NT2/D1 (cell line): ENCODE measurements around the gene ADAM15.

Experiments
- DNase-seq: peaks from one replicate; pipeline ENCODE4 v3.0.0-alpha.2; 2011; ENCODE audit warnings: low read depth, low spot score
- H3K27me3 ChIP-seq: 2 replicates; pipeline ENCODE4 v1.6.0; 2011; ENCODE audit warnings: mild to moderate bottlenecking; ENCODE audit not compliant: insufficient read length, insufficient read depth
- H3K36me3 ChIP-seq: 2 replicates; pipeline ENCODE4 v1.6.1; 2011; ENCODE audit warnings: mild to moderate bottlenecking, low read length, mixed read lengths; ENCODE audit not compliant: insufficient read depth, insufficient read length
- H3K4me1 ChIP-seq: 2 replicates; pipeline ENCODE4 v1.5.1; 2011; ENCODE audit not compliant: insufficient read depth, insufficient read length
- H3K4me3 ChIP-seq: 2 replicates; pipeline ENCODE4 v1.5.1; 2011; ENCODE audit warnings: low read depth; ENCODE audit not compliant: insufficient read length
- H3K9ac ChIP-seq: 2 replicates; pipeline ENCODE4 v1.6.0; 2011; ENCODE audit warnings: low read depth; ENCODE audit not compliant: insufficient read length
- H3K9me3 ChIP-seq: 2 replicates; pipeline ENCODE4 v1.5.1; 2011; ENCODE audit warnings: mild to moderate bottlenecking, low read length; ENCODE audit not compliant: insufficient read depth
- SUZ12 ChIP-seq: IDR thresholded peaks from 2 replicates; pipeline ENCODE4 v1.6.1; 2011; ENCODE audit not compliant: insufficient read length, insufficient read depth; ENCODE audit errors: extremely low read depth
- YY1 ChIP-seq: IDR thresholded peaks from 2 replicates; pipeline ENCODE4 v1.6.1; 2011; ENCODE audit not compliant: insufficient read length, insufficient read depth
- ZNF274 ChIP-seq: IDR thresholded peaks from 2 replicates; pipeline ENCODE4 v1.6.1; 2011; ENCODE audit warnings: mild to moderate bottlenecking, low read depth, low read length

The ADAM15 gene

DNA sequence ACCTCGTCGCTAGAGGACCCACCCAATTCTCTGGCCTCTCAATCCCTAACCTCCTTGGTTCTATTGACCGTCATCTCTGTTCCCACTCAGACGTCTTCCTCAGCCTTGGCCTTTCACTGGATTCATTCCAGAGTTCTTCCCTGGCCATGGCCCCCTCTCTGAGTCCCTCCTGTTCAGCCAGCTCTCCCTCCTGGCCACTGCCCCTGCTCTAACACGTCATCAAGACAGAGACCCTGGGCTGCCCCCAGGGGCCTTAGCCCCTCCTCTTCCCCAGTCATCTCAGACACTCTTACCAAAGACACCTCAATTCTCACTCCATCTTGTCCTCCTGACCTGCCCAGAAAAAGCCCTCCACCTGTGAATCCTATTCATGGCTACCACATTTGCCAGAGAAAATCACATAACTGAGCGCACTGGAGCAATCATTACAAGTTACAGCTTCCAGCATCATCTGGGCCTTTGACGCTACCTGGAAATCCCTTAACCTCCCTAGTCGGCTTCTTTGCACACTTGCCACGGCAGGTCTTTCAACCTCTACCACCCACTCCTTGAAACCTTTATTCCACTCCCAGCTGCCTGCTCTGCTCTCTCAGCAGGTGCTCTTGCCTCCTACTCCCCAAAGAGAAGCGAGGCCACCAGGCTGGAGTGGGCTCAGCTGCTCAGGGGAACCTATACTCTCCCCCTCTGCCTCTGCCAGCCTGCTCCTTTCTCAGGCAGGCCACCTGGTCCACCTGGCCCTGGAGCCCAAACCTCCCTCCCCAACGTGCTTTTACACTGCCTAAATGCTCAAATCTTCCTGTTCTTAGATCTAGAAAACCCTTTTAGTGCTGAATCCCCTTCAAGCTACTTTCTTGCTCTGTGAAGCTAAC lies 31.5 kb upstream of the ADAM15 start:
- no peak for DNase-seq
- H3K27me3 ChIP-seq, result no peaks in the 10 kb centered on the region
- no peak overlapping the region for H3K4me3 ChIP-seq
- TF ChIP-seq ZNF274, result no peak
- no peak for TF ChIP-seq SUZ12
- no peak for TF ChIP-seq YY1
- H3K36me3 ChIP-seq, result peaks cover 22% of the 10 kb centered on the region
- H3K9ac ChIP-seq, result no peak overlapping the region
- H3K9me3 ChIP-seq, result peaks cover 66% of the 10 kb centered on the region; the same call in 1 of the 2 replicates
- H3K4me1 ChIP-seq, result peaks cover 7% of the 10 kb centered on the region

DNA sequence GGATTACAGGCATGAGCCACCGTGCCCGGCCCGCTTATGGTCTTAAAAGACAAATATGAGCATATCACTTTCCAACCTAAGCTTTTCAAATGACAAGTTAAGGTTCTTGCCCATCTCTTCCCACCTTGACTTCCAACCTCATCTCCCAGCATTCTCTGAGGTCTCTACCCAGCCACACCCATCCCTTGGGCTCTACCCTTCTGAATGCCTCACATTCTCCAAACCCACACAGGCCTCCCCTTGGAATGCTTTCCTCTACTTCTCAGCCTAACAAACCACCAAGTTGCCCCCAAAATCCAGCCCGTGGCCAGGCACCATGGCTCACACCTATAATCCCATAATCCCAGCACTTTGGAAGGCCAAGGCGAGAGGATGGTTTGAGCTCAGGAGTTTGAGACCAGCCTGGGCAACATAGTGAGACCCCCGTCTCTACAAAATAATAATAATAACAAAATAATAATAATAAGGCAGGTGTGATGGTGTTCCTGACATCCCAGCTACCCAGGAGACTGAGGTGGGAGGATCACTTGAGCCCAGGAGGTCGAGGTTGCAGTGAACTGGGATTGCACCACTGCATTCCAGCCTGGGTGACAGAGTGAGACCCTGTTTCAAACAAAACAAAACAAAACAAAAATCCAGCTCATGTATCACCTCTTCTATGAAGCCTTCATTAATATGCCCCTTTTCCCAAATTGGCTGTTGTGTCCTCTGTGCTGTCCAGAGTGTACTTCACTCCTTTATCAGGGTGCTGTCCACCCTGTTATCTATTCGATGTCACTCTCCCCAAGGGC lies 28.8 kb upstream of the ADAM15 start:
- no peak for DNase-seq
- Histone ChIP-seq H3K36me3 (no peaks in the 10 kb centered on the region), H3K4me1 (peaks cover 15% of the 10 kb centered on the region), H3K9me3 (peaks cover 44% of the 10 kb centered on the region; the same call in 1 of the 2 replicates), H3K9ac (no peak overlapping the region), H3K27me3 (no peaks in the 10 kb centered on the region), H3K4me3 (no peak overlapping the region)
- no peak for TF ChIP-seq SUZ12
- TF ChIP-seq ZNF274, result no peak
- no peak for TF ChIP-seq YY1

DNA sequence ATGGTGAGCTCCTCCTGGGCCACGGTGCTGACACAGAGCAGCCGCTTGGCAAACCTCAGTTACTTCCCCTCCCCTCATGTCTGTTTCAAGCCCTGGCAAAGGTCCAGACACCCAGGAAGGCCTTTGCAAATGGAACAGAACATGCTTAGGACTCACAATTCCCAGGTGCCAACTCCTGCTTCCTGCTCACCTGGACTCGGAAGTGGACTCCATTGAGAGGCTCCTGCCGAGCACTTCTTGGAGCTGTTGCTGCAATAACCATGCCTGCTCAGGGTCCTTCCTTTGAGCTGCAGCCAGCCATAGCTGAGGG lies 28.2 kb upstream of the ADAM15 start:
- H3K9ac ChIP-seq, result no peak overlapping the region
- H3K4me3 ChIP-seq, result no peak overlapping the region
- peaks cover 11% of the 10 kb centered on the region for H3K4me1 ChIP-seq
- H3K36me3 ChIP-seq, result no peaks in the 10 kb centered on the region
- peaks cover 38% of the 10 kb centered on the region; the same call in 1 of the 2 replicates for H3K9me3 ChIP-seq
- H3K27me3 ChIP-seq, result no peaks in the 10 kb centered on the region
- TF ChIP-seq SUZ12, result no peak
- TF ChIP-seq ZNF274, result no peak
- TF ChIP-seq YY1, result no peak
- no peak for DNase-seq

DNA sequence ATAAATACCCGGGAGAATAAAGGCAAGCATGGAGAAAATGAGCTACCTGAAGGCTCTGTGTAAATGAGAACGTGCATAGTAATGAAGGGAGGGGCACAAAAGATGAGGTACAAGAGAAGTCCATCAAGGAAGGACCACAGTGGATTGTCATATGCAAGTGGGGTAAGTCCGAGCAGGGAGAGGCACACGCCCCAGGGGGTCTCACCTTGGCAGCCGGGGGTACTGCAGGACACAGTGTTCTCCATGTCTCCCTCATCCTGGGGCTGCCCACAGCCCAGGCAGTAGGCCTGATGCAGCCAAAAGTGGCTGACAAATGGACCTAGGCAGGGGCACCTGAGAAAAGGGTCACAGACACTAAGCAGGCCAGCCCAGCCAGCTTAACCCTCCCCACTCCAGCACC lies 27.5 kb upstream of the ADAM15 start:
- no peak for DNase-seq
- TF ChIP-seq SUZ12 (no peak), YY1 (no peak), ZNF274 (no peak)
- no peak overlapping the region for H3K9ac ChIP-seq

DNA sequence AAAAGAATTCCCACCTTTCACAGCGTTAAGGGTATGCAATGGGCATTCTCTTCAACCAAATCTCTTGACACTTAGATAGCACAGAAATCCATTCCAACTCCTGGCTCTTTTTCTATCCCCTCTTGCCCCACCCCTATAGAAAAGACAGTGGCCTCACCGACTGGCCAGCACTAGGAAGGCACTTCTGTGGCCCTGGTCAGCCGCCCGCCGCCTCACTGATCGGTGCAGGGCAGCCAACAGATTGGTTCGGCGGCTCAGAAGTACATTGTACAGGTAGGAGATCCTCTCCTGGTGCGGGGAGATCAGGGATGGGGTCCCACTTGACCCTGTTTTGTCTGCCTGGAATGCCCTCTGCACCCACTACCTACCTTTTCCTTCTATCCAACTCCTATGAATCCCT lies 26.8 kb upstream of the ADAM15 start:
- Histone ChIP-seq H3K36me3 (no peaks in the 10 kb centered on the region), H3K9me3 (peaks cover 24% of the 10 kb centered on the region; the same call in 1 of the 2 replicates), H3K4me1 (peaks cover 10% of the 10 kb centered on the region), H3K27me3 (no peaks in the 10 kb centered on the region), H3K4me3 (no peak overlapping the region), H3K9ac (no peak overlapping the region)
- DNase-seq, result no peak
- TF ChIP-seq YY1, result no peak
- TF ChIP-seq SUZ12, result no peak
- no peak for TF ChIP-seq ZNF274

More for the DNA sequence above, 27.5 kb upstream of the ADAM15 start:
- H3K4me1 ChIP-seq, result peaks cover 10% of the 10 kb centered on the region
- no peak overlapping the region for H3K4me3 ChIP-seq
- H3K36me3 ChIP-seq, result no peaks in the 10 kb centered on the region
- no peaks in the 10 kb centered on the region for H3K27me3 ChIP-seq
- peaks cover 31% of the 10 kb centered on the region; the same call in 1 of the 2 replicates for H3K9me3 ChIP-seq

DNA sequence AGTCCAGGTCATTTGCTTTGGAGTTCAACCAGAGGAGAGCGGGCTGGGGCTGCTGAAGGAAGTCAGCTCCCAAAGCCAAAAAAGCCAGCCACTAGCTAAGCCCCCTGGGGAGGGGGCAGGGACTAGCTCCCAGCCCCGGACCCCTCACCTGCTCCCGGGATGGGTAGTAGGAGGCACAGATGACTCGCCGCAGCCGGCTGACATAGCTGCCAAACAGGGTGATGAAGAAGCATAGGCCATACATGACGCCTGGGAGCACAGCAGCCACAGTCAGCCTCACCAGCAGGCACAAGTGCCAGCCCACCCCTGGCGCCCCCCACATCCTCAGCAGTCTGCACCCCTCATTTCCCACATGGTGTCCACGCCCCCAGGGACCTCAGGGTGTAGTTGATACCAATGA lies 25.0 kb upstream of the ADAM15 start:
- Histone ChIP-seq H3K9ac (no peak overlapping the region), H3K4me1 (peaks cover 10% of the 10 kb centered on the region), H3K36me3 (no peaks in the 10 kb centered on the region), H3K9me3 (peaks cover 15% of the 10 kb centered on the region; the same call in 1 of the 2 replicates), H3K4me3 (no peak overlapping the region), H3K27me3 (no peaks in the 10 kb centered on the region)
- TF ChIP-seq ZNF274 (no peak), SUZ12 (no peak), YY1 (no peak)
- DNase-seq, result no peak

DNA sequence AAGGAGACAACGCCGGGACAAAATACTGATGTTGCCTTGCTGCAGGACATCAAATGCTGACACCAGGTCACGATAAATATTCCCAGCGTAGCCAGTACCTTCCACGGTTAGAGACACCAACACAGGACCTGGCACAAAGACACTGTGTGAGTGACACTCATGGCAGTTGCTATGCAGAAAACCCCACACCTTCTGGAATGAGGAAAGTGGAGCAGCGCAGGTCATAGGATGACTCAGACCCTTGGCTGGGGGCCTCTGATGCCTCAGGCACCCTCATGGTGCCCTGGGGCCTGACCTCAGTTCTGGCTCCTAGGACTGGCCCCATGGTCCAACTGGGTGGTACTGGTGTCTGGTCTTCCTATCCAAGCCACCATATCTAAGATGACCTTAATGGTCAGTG lies 24.5 kb upstream of the ADAM15 start:
- no peak for DNase-seq
- Histone ChIP-seq H3K4me1 (peaks cover 9% of the 10 kb centered on the region), H3K27me3 (no peaks in the 10 kb centered on the region), H3K36me3 (no peaks in the 10 kb centered on the region), H3K9ac (no peak overlapping the region), H3K9me3 (peaks cover 12% of the 10 kb centered on the region; the same call in 1 of the 2 replicates), H3K4me3 (no peak overlapping the region)
- TF ChIP-seq ZNF274 (no peak), SUZ12 (no peak), YY1 (no peak)
